GM23338 (cell line): ENCODE results near the gene GPRC5D. TPM values are rescaled to one million over a fixed set of nuclear protein-coding genes. Genes with fewer than 3 reads are reported as not detected.

Experiments
- ATAC-seq: fragments of 200-7000 bp; cut with Tn5 transposase; 3 replicates; pipeline ENCODE4 v1.9.1; 2020
- DNase-seq: peaks from one replicate; pipeline ENCODE4 v3.0.0-alpha.2; 2015; ENCODE audit warnings: low spot score
- H2AFZ ChIP-seq: fragments of 200-600 bp; sonication (generic); 2 replicates; pipeline ENCODE4 v1.8.0; 2016; ENCODE audit warnings: antibody characterized with exemption, mild to moderate bottlenecking, moderate library complexity
- H3F3A ChIP-seq: fragments of 200-600 bp; sonication (generic); replicated peaks from 2 replicates; pipeline ENCODE4 v1.8.0; 2017; ENCODE audit warnings: antibody characterized with exemption, mixed run types, low read depth
- H3K27ac ChIP-seq: fragments of 200-600 bp; sonication (generic); 2 replicates; pipeline ENCODE4 v1.6.1; 2016; ENCODE audit warnings: low read depth
- H3K27me3 ChIP-seq: fragments of 200-600 bp; sonication (generic); 2 replicates; pipeline ENCODE4 v1.8.0; 2016; ENCODE audit warnings: mild to moderate bottlenecking, mixed run types, moderate library complexity; ENCODE audit not compliant: insufficient read depth
- H3K36me3 ChIP-seq: fragments of 200-600 bp; sonication (generic); 2 replicates; pipeline ENCODE4 v1.8.0; 2016; ENCODE audit warnings: mild to moderate bottlenecking; ENCODE audit not compliant: insufficient read depth
- H3K4me1 ChIP-seq: fragments of 200-600 bp; sonication (generic); 2 replicates; pipeline ENCODE4 v1.8.0; 2016; ENCODE audit warnings: mild to moderate bottlenecking, moderate library complexity; ENCODE audit not compliant: insufficient read depth
- H3K4me2 ChIP-seq: fragments of 200-600 bp; sonication (generic); 2 replicates; pipeline ENCODE4 v1.7.1; 2017; ENCODE audit warnings: mixed run types
- H3K4me3 ChIP-seq: fragments of 200-600 bp; sonication (generic); 2 replicates; pipeline ENCODE4 v1.6.1; 2016; ENCODE audit warnings: mixed run types
- H3K79me2 ChIP-seq: fragments of 200-600 bp; sonication (generic); replicated peaks from 2 replicates; pipeline ENCODE4 v1.8.0; 2017; ENCODE audit warnings: mild to moderate bottlenecking; ENCODE audit not compliant: insufficient read depth
- H3K9me2 ChIP-seq: fragments of 200-600 bp; sonication (generic); 2 replicates; pipeline ENCODE4 v1.8.0; 2017; ENCODE audit not compliant: insufficient read depth
- H4K20me1 ChIP-seq: fragments of 200-600 bp; sonication (generic); replicated peaks from 2 replicates; pipeline ENCODE4 v1.8.0; 2017; ENCODE audit warnings: mild to moderate bottlenecking; ENCODE audit not compliant: insufficient read depth
- H3K27ac Mint-ChIP-seq: 2 replicates; pipeline ENCODE4 v1.8.0; 2020; ENCODE audit warnings: inconsistent platforms, mild to moderate bottlenecking, moderate library complexity, mixed read lengths
- H3K27me3 Mint-ChIP-seq: 3 replicates; pipeline ENCODE4 v1.8.0; 2022; ENCODE audit warnings: low read depth, mild to moderate bottlenecking, moderate library complexity, mixed read lengths, inconsistent platforms; ENCODE audit not compliant: insufficient read depth, poor library complexity
- H3K36me3 Mint-ChIP-seq: 3 replicates; pipeline ENCODE4 v1.8.0; 2021; ENCODE audit warnings: low read depth, mild to moderate bottlenecking, inconsistent platforms, moderate library complexity, mixed read lengths
- H3K4me1 Mint-ChIP-seq: 3 replicates; pipeline ENCODE4 v1.8.0; 2020; ENCODE audit warnings: mild to moderate bottlenecking, inconsistent platforms, mixed read lengths
- H3K4me3 Mint-ChIP-seq: 3 replicates; pipeline ENCODE4 v1.8.0; 2021; ENCODE audit warnings: moderate library complexity, mild to moderate bottlenecking, inconsistent platforms, mixed read lengths
- H3K9me3 Mint-ChIP-seq: 3 replicates; pipeline ENCODE4 v1.8.0; 2020; ENCODE audit warnings: moderate library complexity, mild to moderate bottlenecking, inconsistent platforms, mixed read lengths
- CREB1 ChIP-seq: fragments of 250-450 bp; sonication (Bioruptor Pico); IDR thresholded peaks from 2 replicates; pipeline ENCODE4 v1.5.0; 2020; ENCODE audit warnings: low read depth, mild to moderate bottlenecking, moderate library complexity
- CTCF ChIP-seq, 2 experiments: fragments of 200-600 bp in 1 of 2; sonication (generic) in 1 of 2; conservative IDR thresholded peaks; 2 replicates each; pipeline versions ENCODE4 v1.5.1 to v1.6.1; 2016 to 2017; ENCODE audit warnings: antibody characterized with exemption in 2 of 2, low read depth in 2 of 2, mild to moderate bottlenecking in 2 of 2, moderate library complexity in 1 of 2
- EZH2 ChIP-seq: fragments of 200-600 bp; sonication (generic); IDR thresholded peaks from one replicate; pipeline ENCODE4 v1.8.0; 2017; ENCODE audit warnings: antibody characterized with exemption, mild to moderate bottlenecking, low read depth; ENCODE audit not compliant: unreplicated experiment
- EZH2phosphoT487 ChIP-seq: fragments of 200-600 bp; sonication (generic); IDR thresholded peaks from one replicate; pipeline ENCODE4 v1.8.1; 2018; ENCODE audit warnings: antibody characterized with exemption; ENCODE audit not compliant: unreplicated experiment
- JUNB ChIP-seq: IDR thresholded peaks from one replicate; pipeline ENCODE4 v1.6.1; 2016; ENCODE audit warnings: antibody characterized with exemption; ENCODE audit not compliant: unreplicated experiment
- NANOG ChIP-seq: IDR thresholded peaks from 2 replicates; pipeline ENCODE4 v1.6.1; 2016; ENCODE audit warnings: antibody characterized with exemption, borderline replicate concordance
- POLR2AphosphoS5 ChIP-seq: IDR thresholded peaks from 2 replicates; pipeline ENCODE4 v1.6.1; 2016; ENCODE audit warnings: antibody characterized with exemption, low read depth
- STAT1 ChIP-seq: IDR thresholded peaks from one replicate; pipeline ENCODE4 v1.6.1; 2016; ENCODE audit warnings: antibody characterized with exemption; ENCODE audit not compliant: unreplicated experiment
- ZNF114 ChIP-seq: fragments of 250-450 bp; sonication (Bioruptor Pico); IDR thresholded peaks from 2 replicates; pipeline ENCODE4 v1.5.0; 2020; ENCODE audit warnings: mild to moderate bottlenecking, moderate library complexity
- ZNF331 ChIP-seq: fragments of 250-450 bp; sonication (Bioruptor Pico); IDR thresholded peaks from 2 replicates; pipeline ENCODE4 v1.5.0; 2020; ENCODE audit warnings: low read depth, mild to moderate bottlenecking, moderate library complexity
- ZNF462 ChIP-seq: fragments of 250-450 bp; sonication (Bioruptor Pico); IDR thresholded peaks from 2 replicates; pipeline ENCODE4 v1.5.0; 2020; ENCODE audit warnings: mild to moderate bottlenecking, moderate library complexity
- polyA plus RNA-seq: library from polyadenylated mRNA; unstranded; fragments of >200 nt; fragmentation: Nextera tagmentation; extraction: Ambion mirVana; gene quantifications from 2 replicates; pipeline ENCODE4 v1.2.1, GENCODE V29; 2016
- total RNA-seq: library from RNA; depleted of rRNA; stranded (reverse); fragments of >200 nt; shearing (Covaris generic); gene quantifications from 2 replicates; pipeline ENCODE4 v1.2.3, GENCODE V29; 2014
- TF ChIP-seq, protein P1 (sequence below): IDR thresholded peaks from one replicate; pipeline ENCODE4 v1.6.1; 2018; ENCODE audit warnings: antibody characterized with exemption; ENCODE audit not compliant: unreplicated experiment
- TF ChIP-seq, protein P2 (sequence below): IDR thresholded peaks from 2 replicates; pipeline ENCODE4 v1.6.1; 2016; ENCODE audit warnings: antibody characterized with exemption

The GPRC5D gene
- total and polyA plus RNA-seq, 2 experiments from 2014 or later, result not detected

DNA sequence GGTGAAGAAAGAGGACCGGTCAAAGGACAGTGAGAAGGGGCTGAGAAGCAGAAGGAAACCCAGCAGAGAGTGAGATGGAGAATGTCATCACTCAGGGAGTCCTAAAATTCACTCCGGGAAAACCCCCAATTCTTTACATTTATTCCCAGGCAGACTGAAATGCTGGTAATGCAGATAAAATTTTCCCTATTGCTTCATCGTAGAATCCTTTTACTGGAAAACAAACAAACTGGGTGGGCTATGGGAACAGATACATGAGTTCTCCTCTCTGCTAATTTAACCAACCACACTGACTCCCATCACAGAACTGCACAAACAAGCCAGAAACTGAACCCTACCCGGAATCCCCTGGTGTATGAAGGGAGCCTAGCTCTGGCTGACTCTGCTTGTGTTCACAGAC lies 27.2 kb upstream of the GPRC5D start:
- TF ChIP-seq CTCF (conservative IDR thresholded peaks at IDR 0.05; ENCODE audit: low read depth in 2 of 2), result no peak
- TF ChIP-seq STAT1, result no peak
- TF ChIP-seq EZH2, result no peak
- TF ChIP-seq CREB1 (CRISPR knock-in tag), result no peak
- no peak for TF ChIP-seq EZH2phosphoT487
- no peak for TF ChIP-seq JUNB
- no peak for TF ChIP-seq NANOG
- TF ChIP-seq, protein P1, sequence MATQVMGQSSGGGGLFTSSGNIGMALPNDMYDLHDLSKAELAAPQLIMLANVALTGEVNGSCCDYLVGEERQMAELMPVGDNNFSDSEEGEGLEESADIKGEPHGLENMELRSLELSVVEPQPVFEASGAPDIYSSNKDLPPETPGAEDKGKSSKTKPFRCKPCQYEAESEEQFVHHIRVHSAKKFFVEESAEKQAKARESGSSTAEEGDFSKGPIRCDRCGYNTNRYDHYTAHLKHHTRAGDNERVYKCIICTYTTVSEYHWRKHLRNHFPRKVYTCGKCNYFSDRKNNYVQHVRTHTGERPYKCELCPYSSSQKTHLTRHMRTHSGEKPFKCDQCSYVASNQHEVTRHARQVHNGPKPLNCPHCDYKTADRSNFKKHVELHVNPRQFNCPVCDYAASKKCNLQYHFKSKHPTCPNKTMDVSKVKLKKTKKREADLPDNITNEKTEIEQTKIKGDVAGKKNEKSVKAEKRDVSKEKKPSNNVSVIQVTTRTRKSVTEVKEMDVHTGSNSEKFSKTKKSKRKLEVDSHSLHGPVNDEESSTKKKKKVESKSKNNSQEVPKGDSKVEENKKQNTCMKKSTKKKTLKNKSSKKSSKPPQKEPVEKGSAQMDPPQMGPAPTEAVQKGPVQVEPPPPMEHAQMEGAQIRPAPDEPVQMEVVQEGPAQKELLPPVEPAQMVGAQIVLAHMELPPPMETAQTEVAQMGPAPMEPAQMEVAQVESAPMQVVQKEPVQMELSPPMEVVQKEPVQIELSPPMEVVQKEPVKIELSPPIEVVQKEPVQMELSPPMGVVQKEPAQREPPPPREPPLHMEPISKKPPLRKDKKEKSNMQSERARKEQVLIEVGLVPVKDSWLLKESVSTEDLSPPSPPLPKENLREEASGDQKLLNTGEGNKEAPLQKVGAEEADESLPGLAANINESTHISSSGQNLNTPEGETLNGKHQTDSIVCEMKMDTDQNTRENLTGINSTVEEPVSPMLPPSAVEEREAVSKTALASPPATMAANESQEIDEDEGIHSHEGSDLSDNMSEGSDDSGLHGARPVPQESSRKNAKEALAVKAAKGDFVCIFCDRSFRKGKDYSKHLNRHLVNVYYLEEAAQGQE, result no peak
- TF ChIP-seq, protein P2, sequence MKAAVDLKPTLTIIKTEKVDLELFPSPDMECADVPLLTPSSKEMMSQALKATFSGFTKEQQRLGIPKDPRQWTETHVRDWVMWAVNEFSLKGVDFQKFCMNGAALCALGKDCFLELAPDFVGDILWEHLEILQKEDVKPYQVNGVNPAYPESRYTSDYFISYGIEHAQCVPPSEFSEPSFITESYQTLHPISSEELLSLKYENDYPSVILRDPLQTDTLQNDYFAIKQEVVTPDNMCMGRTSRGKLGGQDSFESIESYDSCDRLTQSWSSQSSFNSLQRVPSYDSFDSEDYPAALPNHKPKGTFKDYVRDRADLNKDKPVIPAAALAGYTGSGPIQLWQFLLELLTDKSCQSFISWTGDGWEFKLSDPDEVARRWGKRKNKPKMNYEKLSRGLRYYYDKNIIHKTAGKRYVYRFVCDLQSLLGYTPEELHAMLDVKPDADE, result no peak
- no peak for TF ChIP-seq ZNF114 (CRISPR knock-in tag)
- TF ChIP-seq ZNF331 (CRISPR knock-in tag), result no peak
- no peak for TF ChIP-seq ZNF462 (CRISPR knock-in tag)
- no peak for TF ChIP-seq POLR2AphosphoS5
- Histone ChIP-seq H3K27me3 (no peaks in the 10 kb centered on the region), H3K4me3 (no peak overlapping the region), H2AFZ (no peak overlapping the region), H3K4me1 (no peaks in the 10 kb centered on the region), H3F3A (no peaks in the 10 kb centered on the region), H3K9me2 (no peaks in the 10 kb centered on the region), H3K4me2 (no peak overlapping the region), H3K79me2 (no peaks in the 10 kb centered on the region), H4K20me1 (no peaks in the 10 kb centered on the region), H3K36me3 (peaks cover 9% of the 10 kb centered on the region), H3K27ac (no peak overlapping the region)
- ATAC-seq, result no peak
- DNase-seq, result no peak
- Mint-ChIP-seq H3K9me3 (peaks cover 4% of the 10 kb centered on the region; the same call in 1 of the 3 replicates), H3K27ac (no peak overlapping the region), H3K4me1 (peaks cover 6% of the 10 kb centered on the region; the same call in 1 of the 3 replicates), H3K27me3 (no peaks in the 10 kb centered on the region), H3K4me3 (no peak overlapping the region), H3K36me3 (peaks cover 20% of the 10 kb centered on the region)
